ENCODE data around the gene SLC6A17. TPM values are rescaled to one million over a fixed set of nuclear protein-coding genes. Genes with fewer than 3 reads are reported as not detected.
A peak's percentile ranks its signal among the peaks of the same experiment; 100 is the strongest.

The SLC6A17 gene
- total RNA-seq, 1 donor from 2014 or later, result 0.96 TPM

DNA sequence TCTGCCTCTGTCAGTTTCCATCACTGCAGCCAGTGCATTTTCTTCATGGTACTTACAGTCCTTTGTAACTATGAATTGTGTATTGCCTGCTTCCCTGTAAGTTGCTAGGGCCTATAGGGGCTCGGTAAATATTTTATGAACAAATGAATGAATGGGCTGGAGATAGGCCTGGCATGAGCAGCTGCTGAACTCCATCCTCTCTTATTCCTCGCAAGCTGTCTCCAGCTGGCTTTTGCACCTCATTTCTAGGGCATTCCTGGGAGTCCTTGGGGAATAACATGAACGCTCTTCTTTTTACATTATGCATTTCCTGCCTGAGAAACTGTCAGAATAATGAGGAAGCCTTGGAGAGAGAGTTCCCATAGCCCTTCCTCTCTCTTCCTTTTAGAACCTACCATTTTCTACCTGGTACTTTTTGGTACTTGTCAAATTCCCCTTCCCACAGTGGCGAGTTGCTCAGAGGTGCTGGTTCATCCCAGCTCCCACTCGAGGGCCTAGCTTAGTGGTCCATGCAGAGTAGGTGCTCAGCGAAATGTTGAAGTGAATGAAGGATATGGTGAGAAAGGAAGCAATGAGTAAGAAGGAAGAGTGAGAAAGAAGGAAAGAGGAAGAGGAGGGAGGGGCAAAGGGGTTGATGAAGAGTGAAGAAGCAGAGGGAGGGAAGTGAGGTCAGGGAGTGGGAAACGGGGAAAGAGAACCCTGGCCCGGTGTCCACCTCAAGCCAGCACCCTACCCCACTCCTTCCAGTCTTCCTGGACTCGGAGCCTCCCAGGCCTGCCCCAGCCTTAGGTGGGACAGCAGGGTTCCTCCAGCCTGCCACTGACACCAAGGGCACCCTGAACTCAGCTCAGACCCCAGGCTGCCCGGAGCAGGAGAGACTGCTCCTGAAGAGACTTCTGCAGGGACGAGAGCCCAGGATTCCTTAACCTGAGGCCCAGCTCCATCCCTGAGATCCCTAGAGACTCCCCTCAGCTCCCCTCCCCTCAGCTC is 89.4 kb downstream of the SLC6A17 start:
- no peak for DNase-seq (ENCODE audit: low spot score)

DNA sequence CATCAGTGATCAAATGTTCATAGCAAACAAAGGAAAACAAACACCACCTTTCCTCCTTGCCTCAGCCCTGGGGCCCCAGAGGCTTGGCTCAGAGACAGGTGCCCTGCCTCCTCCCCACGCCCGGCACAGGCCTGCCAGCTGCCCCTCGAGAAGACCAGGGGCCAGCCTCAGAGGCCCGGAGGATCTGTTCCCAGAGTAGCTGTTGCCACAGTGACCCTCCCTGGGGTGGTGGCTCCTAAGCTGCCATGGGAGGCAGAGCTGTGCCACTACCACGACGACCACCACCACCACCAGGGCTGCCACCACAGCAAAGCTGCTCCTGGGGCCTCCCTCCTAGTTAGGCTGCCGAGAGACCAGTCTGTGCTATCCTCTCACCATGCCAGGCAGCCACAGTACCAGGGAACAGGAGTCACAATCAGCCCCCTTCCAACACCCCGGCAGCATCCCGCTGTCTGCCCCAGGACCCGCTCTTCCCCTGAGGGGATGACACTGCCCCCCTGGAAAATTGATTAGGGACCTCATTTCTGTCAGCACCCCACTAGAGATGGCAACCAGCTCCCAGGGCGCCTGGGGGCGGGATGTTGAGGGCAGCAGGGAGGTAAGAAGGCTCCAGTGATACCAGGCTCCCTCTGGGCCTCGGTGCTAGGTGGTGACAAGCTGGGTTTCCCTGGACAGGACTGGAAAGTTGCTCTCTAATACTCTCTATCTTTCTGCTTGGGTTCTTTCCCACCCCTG is 90.3 kb downstream of the SLC6A17 start:
- no peak for DNase-seq (ENCODE audit: low spot score)

DNA sequence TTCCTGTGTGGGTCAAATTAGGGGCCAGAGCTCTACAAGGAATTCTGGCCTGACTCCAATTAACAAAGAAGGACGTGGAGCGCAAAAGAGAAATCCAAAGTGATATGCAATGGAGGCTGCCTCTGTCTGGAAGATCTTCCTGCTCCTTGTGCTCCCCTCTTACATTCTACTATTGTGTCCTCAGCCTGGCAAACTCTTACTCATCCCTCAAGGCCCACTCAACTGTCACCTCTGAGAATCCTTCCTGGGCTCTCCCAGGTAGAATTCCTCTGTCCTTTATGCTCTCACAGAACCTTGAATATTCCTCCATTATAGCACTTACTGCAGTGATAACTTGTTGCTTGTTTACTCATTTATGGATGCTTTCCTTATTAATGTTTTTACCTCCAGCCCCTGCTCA is 91.2 kb downstream of the SLC6A17 start:
- DNase-seq (ENCODE audit: low spot score), result no peak

DNA sequence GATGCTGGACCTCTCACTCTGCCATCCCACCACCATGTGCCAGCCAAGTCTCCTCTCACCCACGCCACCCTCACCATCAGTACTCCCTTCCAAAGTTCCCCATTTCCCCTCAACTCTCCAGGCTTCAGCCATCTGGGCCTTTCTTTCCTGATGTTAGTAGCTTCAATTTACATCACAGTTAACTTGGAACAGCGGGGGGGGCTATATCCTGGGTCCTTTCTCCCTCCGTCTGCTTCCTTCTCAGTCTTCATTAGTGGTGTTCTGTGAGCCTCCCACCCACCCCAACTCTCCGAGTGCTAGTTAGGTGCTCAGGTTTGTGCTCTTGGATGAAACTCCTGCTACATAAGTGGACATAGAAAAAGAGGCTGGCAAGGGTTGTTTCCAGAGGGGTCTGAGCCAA is 91.8 kb downstream of the SLC6A17 start:
- DNase-seq (ENCODE audit: low spot score), result no peak

DNA sequence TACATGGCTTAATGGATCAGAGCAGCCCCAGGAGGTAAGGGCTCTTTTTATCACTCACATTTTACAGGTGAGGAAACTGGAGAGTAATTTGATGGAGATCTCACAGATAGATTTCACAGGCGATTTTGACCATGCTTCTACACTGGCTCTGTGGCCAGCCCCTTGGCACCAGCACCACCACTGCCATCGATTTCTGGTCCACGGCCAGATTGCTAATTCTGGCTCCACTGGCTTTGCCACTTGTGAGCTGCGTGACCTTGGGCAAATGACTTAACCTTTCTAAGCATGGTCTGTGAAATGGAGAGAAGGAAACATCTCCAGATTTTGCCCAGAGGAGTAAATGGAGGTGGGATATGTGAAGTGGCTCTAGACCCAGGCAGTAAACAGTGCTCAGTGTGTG is 92.4 kb downstream of the SLC6A17 start:
- no peak for DNase-seq (ENCODE audit: low spot score)

DNA sequence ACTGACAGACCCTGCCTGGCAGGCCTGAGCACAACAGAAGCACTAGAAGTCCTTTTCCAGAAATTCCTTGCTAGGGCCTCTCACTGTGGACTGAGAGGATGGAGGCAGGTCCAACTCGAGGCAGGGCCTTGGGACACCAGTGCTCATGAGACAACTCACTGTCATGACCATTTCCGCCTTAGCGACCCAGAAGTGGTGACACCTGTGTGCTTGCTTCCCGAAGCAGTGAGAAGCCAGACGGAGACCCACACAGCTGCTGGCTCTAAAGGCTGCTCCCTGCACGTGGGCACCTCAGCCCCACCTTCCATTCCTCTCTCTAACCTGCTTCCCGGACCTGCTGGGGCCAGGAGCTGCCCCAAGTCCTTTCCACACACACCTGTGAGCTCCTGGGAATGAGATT is 92.9 kb downstream of the SLC6A17 start:
- DNase-seq (ENCODE audit: low spot score), result no peak

DNA sequence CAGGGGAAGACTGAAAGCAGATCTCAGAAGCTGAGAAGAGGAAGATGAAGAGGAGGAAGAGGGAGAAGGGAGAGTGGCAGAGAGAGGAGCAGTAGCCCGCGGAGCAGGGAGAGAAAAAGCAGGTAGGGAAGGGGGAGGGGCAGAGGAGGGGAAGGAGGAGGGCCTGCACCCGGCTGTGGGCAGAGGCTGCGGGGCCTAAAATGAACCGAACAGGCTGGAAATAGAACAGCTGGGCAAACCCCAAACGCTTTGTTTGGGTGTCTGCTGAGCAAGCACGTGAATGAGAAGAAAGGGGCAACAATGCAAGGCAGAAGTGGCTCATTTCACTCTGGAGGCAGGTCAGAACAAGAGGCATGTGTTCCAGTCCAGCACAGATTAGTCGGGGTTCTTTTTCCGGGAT is 93.3 kb downstream of the SLC6A17 start:
- no peak for DNase-seq (ENCODE audit: low spot score)

DNA sequence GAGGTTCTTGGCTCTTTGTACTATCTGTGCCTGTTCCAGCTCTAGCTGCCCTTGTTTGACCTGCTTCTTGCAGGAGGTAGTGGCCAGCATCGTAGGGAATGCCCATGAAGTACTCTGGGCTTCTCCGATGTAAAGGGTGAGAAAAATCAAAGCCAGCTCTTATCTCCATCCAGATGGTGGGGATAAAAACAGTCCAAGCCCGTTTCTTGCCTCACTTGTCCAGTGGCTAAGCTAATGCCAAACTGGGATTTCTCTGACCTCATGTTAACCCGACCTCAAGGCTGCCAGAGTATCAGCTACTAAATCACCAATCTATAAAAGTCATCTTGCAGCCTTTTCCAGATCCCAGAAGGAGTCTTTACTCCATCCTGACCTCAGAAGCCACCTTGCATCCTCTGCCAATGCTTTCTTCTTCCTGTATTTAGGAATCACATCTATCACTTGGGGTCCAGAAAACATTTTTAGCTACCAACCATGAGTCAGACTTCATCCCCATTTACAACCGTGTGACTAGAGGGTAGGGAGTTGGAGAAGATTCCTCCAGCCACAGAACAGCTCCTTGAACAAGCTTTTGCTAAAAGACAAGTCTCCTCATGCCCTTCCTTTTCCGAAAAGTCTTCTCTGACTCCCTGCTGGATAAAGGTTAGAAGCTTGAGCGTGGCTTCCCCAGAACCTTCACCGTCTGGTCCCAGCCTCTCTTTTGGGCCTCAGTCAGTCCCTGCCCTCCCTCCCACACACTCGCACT is 95.8 kb downstream of the SLC6A17 start:
- peak; percentile 69 for DNase-seq (ENCODE audit: low spot score)

DNA sequence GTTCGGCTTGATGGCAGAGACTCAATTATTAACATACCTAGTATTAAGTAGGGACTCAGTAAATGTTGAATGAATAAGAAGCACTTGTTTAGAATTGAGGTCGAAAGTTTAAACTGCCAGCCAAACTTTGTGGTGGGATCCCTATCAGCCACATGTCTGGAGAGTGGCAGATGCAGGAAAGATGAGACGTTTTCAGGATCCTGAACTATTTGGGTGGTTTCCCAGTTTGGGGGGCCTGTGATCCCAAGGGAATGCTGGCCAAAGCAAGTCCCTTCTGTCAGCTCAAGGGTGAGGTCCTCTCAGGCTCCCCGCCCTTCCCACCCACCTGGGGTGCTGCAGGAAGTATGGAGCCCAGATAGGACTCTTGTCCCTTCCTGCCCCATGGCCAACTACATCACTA is 98.5 kb downstream of the SLC6A17 start:
- DNase-seq (ENCODE audit: low spot score), result no peak

DNA sequence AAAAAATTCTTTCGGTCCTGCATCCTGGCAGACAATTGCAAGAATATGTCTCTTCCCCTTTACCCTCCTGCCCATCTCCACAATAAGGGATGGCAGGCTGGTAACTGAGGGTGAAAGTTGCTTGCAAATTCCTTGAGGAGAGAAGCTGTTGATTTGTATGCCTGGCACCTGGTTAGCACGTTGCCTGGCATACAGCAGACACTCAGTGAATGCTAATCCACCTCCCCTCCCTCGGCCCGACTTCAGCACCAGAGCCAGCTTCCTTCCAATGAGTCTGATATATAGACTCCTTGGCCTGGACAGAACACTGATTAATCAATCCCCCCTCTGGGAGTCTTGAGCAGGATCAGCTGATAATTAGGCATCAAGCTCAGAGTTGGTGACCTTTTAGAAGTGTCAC is 99.0 kb downstream of the SLC6A17 start:
- no peak for DNase-seq (ENCODE audit: low spot score)

DNA sequence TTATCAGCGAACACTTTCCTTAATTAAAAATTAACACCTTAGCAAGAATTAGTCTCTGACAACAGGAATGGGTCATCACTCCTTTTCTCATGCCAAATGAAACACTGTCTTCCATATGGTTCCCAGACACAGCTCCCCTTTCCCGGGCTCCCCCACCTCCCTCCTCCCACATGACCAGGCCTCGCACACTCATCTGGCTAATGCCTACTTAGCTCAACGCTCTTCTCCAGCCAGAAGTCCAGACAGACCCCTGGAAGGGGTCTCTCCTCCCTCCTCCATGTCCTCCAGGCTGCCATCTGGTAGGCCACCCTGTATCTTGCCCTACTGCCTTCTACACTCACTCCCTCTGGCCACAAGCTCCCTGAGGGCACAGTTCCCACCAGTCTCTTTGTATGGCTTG is 99.7 kb downstream of the SLC6A17 start:
- DNase-seq (ENCODE audit: low spot score), result no peak

DNA sequence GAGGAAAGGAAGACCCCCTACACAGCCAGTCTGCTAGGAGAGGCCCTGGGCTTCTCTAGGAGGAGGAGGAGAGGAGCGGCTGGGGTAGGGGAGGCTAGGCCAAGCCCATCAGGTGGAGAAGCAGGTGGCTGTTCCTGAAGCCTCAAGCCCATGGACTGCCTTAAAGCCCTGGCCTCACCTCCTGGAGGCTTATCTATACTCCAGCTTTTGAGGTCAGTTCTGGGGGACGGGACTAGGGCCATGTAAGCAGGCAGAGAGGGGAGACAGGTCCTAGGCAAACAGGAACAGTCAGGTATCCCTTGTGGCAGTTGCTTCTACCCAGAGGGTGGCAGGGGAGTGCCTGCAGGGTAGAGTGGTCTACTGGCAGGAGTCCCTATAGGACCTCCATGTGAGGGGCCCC is 100.5 kb downstream of the SLC6A17 start:
- DNase-seq (ENCODE audit: low spot score), result no peak

Other genes starting within 250 kb of the SLC6A17 start
- 5.8 TPM for gene CSF1, start 239.6 kb upstream of the SLC6A17 start, total RNA-seq (ENCODE audit: insufficient read depth, low replicate concordance)
- 54.9 TPM for gene AHCYL1, start 165.7 kb upstream of the SLC6A17 start, total RNA-seq (ENCODE audit: insufficient read depth, low replicate concordance)
- 42.6 TPM for gene STRIP1, start 115.9 kb upstream of the SLC6A17 start, total RNA-seq (ENCODE audit: insufficient read depth, low replicate concordance)
- gene ALX3, start 79.8 kb upstream of the SLC6A17 start, total RNA-seq (ENCODE audit: insufficient read depth, low replicate concordance), result 0.48 TPM
- gene UBL4B, start 38.1 kb upstream of the SLC6A17 start, total RNA-seq (ENCODE audit: insufficient read depth, low replicate concordance), result not detected
- gene KCNC4, start 59.8 kb downstream of the SLC6A17 start, total RNA-seq (ENCODE audit: insufficient read depth, low replicate concordance), result 3.1 TPM
- 28.4 TPM for gene RBM15, start 188.9 kb downstream of the SLC6A17 start, total RNA-seq (ENCODE audit: insufficient read depth, low replicate concordance)
- gene SLC16A4, start 240.5 kb downstream of the SLC6A17 start, total RNA-seq (ENCODE audit: insufficient read depth, low replicate concordance), result 14.4 TPM

Measured in umbilical cord (tissue), 2 donors.